HEK293 (cell line): ENCODE data around the gene KCTD10.

Source experiments
- PRDM6 ChIP-seq: fragments of 450-650 bp; formaldehyde crosslinking; IDR thresholded peaks from 2 replicates; pipeline ENCODE4 v1.5.1; 2017; ENCODE audit warnings: missing biosample characterization, missing genetic modification characterization
- ZNF350 ChIP-seq: fragments of 450-650 bp; formaldehyde crosslinking; IDR thresholded peaks from 2 replicates; pipeline ENCODE4 v1.5.0; 2017; ENCODE audit warnings: missing biosample characterization, mild to moderate bottlenecking, missing genetic modification characterization
- ZNF449 ChIP-seq: fragments of 450-650 bp; formaldehyde crosslinking; IDR thresholded peaks from 2 replicates; pipeline ENCODE4 v1.5.1; 2017; ENCODE audit warnings: missing biosample characterization, mild to moderate bottlenecking, missing genetic modification characterization, moderate library complexity

- TF ChIP-seq ZNF449 (tag by site-specific recombination), result no peak
- no peak for TF ChIP-seq ZNF350 (tag by site-specific recombination)
- no peak for TF ChIP-seq PRDM6
These were observed 29.6 kb downstream of the KCTD10 start for GRCh38 chr12:109447482-109447881.
